Neural progenitor cell (in vitro differentiated cells): Measurements from ENCODE around the gene AK2. TPM values are rescaled to one million over a fixed set of nuclear protein-coding genes. Genes with fewer than 3 reads are reported as not detected.
A peak's percentile ranks its signal among the peaks of the same experiment; 100 is the strongest.

Experiments used
- DNase-seq: peaks from one replicate; pipeline ENCODE4 v3.0.0-alpha.2; 2016; ENCODE audit warnings: low spot score
- H2AFZ ChIP-seq: fragments of 200-600 bp; sonication (generic); replicated peaks from 2 replicates; pipeline ENCODE4 v1.6.1; 2016; ENCODE audit warnings: antibody characterized with exemption
- H3F3A ChIP-seq: fragments of 200-600 bp; sonication (generic); 2 replicates; pipeline ENCODE4 v1.6.1; 2016; ENCODE audit warnings: antibody characterized with exemption, low read depth
- H3K27ac ChIP-seq: fragments of 200-600 bp; sonication (generic); 2 replicates; pipeline ENCODE4 v1.5.1; 2016; ENCODE audit warnings: mild to moderate bottlenecking
- H3K27me3 ChIP-seq: fragments of 200-600 bp; sonication (generic); 2 replicates; pipeline ENCODE4 v1.6.1; 2016; ENCODE audit warnings: mild to moderate bottlenecking, moderate library complexity
- H3K36me3 ChIP-seq: fragments of 200-600 bp; sonication (generic); 2 replicates; pipeline ENCODE4 v1.5.1; 2016
- H3K4me1 ChIP-seq: fragments of 200-600 bp; sonication (generic); 2 replicates; pipeline ENCODE4 v1.6.1; 2016; ENCODE audit warnings: mixed run types
- H3K4me2 ChIP-seq: fragments of 200-600 bp; sonication (generic); 2 replicates; pipeline ENCODE4 v1.6.1; 2016
- H3K4me3 ChIP-seq: fragments of 200-600 bp; sonication (generic); 2 replicates; pipeline ENCODE4 v1.5.1; 2016
- H3K79me2 ChIP-seq: fragments of 200-600 bp; sonication (generic); 2 replicates; pipeline ENCODE4 v1.6.1; 2016; ENCODE audit warnings: low read depth
- H3K9ac ChIP-seq: fragments of 200-600 bp; sonication (generic); 2 replicates; pipeline ENCODE4 v1.6.1; 2016
- H3K9me3 ChIP-seq: fragments of 200-600 bp; sonication (generic); 2 replicates; pipeline ENCODE4 v1.5.1; 2016; ENCODE audit warnings: low read depth
- H4K20me1 ChIP-seq: fragments of 200-600 bp; sonication (generic); 2 replicates; pipeline ENCODE4 v1.6.1; 2016; ENCODE audit warnings: low read depth
- H3K27ac Mint-ChIP-seq: 3 replicates; pipeline ENCODE4 v1.8.0; 2021; ENCODE audit warnings: mixed read lengths
- H3K27me3 Mint-ChIP-seq: 2 replicates; pipeline ENCODE4 v1.8.0; 2022; ENCODE audit warnings: low read depth, mild to moderate bottlenecking, inconsistent platforms, moderate library complexity, mixed read lengths; ENCODE audit not compliant: insufficient read depth
- H3K36me3 Mint-ChIP-seq: 3 replicates; pipeline ENCODE4 v1.8.0; 2021; ENCODE audit warnings: mixed read lengths
- H3K4me1 Mint-ChIP-seq: 3 replicates; pipeline ENCODE4 v1.8.0; 2021; ENCODE audit warnings: mixed read lengths
- H3K4me3 Mint-ChIP-seq: 3 replicates; pipeline ENCODE4 v1.8.0; 2021; ENCODE audit warnings: mild to moderate bottlenecking, moderate library complexity, mixed read lengths
- H3K9me3 Mint-ChIP-seq: 3 replicates; pipeline ENCODE4 v1.8.0; 2020; ENCODE audit warnings: mixed read lengths
- CTCF ChIP-seq: fragments of 200-600 bp; sonication (generic); IDR thresholded peaks from 2 replicates; pipeline ENCODE4 v1.5.1; 2017; ENCODE audit warnings: antibody characterized with exemption, mild to moderate bottlenecking
- EZH2 ChIP-seq: fragments of 200-600 bp; sonication (generic); IDR thresholded peaks from 2 replicates; pipeline ENCODE4 v1.6.1; 2017; ENCODE audit warnings: antibody characterized with exemption, mild to moderate bottlenecking, moderate library complexity
- EZH2phosphoT487 ChIP-seq: fragments of 200-600 bp; sonication (generic); IDR thresholded peaks from 2 replicates; pipeline ENCODE4 v1.6.1; 2017; ENCODE audit warnings: antibody characterized with exemption
- total RNA-seq: library from RNA; depleted of rRNA; stranded (reverse); fragments of >200 nt; gene quantifications from 2 replicates; pipeline ENCODE4 v1.2.3, GENCODE V29; 2015; ENCODE audit warnings: low replicate concordance

Gene AK2
- total RNA-seq, 1 donor from 2014 or later: 128 TPM

- Histone ChIP-seq H3F3A (no peaks in the 10 kb centered on the region), H3K4me2 (no peak overlapping the region), H3K79me2 (no peaks in the 10 kb centered on the region), H3K27me3 (no peaks in the 10 kb centered on the region), H3K9ac (no peak overlapping the region), H4K20me1 (no peaks in the 10 kb centered on the region), H2AFZ (no peak overlapping the region), H3K27ac (no peak overlapping the region), H3K9me3 (no peaks in the 10 kb centered on the region), H3K4me1 (no peaks in the 10 kb centered on the region), H3K36me3 (no peaks in the 10 kb centered on the region), H3K4me3 (no peak overlapping the region)
- H3K27me3 Mint-ChIP-seq: peaks cover 4% of the 10 kb centered on the region
- TF ChIP-seq CTCF (no peak), EZH2phosphoT487 (no peak)
- H3K4me3 Mint-ChIP-seq: no peak overlapping the region
- peaks cover 22% of the 10 kb centered on the region for H3K9me3 Mint-ChIP-seq
- peak overlapping the region; percentile 25 for H3K27ac Mint-ChIP-seq
- no peak for DNase-seq
- peaks cover 10% of the 10 kb centered on the region for H3K4me1 Mint-ChIP-seq
- H3K36me3 Mint-ChIP-seq: peaks cover 2% of the 10 kb centered on the region
Measured at GRCh38 chr1:33050221-33051076, 13.8 kb upstream of the AK2 start.

GRCh38 chr1:33049371-33049770 is 12.7 kb upstream of the AK2 start:
- Mint-ChIP-seq H3K27me3 (peaks cover 4% of the 10 kb centered on the region), H3K4me1 (peaks cover 13% of the 10 kb centered on the region), H3K36me3 (peaks cover 2% of the 10 kb centered on the region), H3K4me3 (no peak overlapping the region), H3K9me3 (peaks cover 16% of the 10 kb centered on the region), H3K27ac (no peak overlapping the region)
- Histone ChIP-seq H3K4me3 (no peak overlapping the region), H3K9me3 (no peaks in the 10 kb centered on the region), H3K27me3 (no peaks in the 10 kb centered on the region), H3K4me2 (no peak overlapping the region), H3K27ac (no peak overlapping the region), H3K4me1 (no peaks in the 10 kb centered on the region), H3K36me3 (no peaks in the 10 kb centered on the region), H3F3A (no peaks in the 10 kb centered on the region), H2AFZ (no peak overlapping the region), H3K9ac (no peak overlapping the region), H4K20me1 (no peaks in the 10 kb centered on the region), H3K79me2 (no peaks in the 10 kb centered on the region)
- no peak for DNase-seq
- TF ChIP-seq EZH2: no peak
- TF ChIP-seq EZH2phosphoT487: no peak
- no peak for TF ChIP-seq CTCF

- no peaks in the 10 kb centered on the region for H3K79me2 ChIP-seq
- Mint-ChIP-seq H3K4me3 (no peak overlapping the region), H3K9me3 (peaks cover 12% of the 10 kb centered on the region), H3K27ac (no peak overlapping the region), H3K36me3 (peaks cover 2% of the 10 kb centered on the region), H3K4me1 (peaks cover 13% of the 10 kb centered on the region), H3K27me3 (peaks cover 4% of the 10 kb centered on the region)
- TF ChIP-seq EZH2 (no peak), EZH2phosphoT487 (no peak), CTCF (no peak)
- no peak overlapping the region for H3K4me2 ChIP-seq
- no peak overlapping the region for H3K27ac ChIP-seq
- no peaks in the 10 kb centered on the region for H3K36me3 ChIP-seq
- no peak overlapping the region for H2AFZ ChIP-seq
- H3K9ac ChIP-seq: no peak overlapping the region
- no peaks in the 10 kb centered on the region for H3K27me3 ChIP-seq
- no peaks in the 10 kb centered on the region for H3F3A ChIP-seq
- H3K4me3 ChIP-seq: no peak overlapping the region
- no peak for DNase-seq
- no peaks in the 10 kb centered on the region for H3K9me3 ChIP-seq
- no peaks in the 10 kb centered on the region for H3K4me1 ChIP-seq
- H4K20me1 ChIP-seq: no peaks in the 10 kb centered on the region
Measured at GRCh38 chr1:33048426-33048825, 11.7 kb upstream of the AK2 start.
